GM12891 (cell line): Measurements from ENCODE around the gene KLC4.
"Not testable (repeated sequence)": the region's sequence is repeated elsewhere in the genome, so short reads cannot be mapped to it uniquely, and the experiment has no call there.

Experiments used
- DNase-seq: peaks from one replicate; pipeline ENCODE4 v3.0.0; 2011; ENCODE audit warnings: low spot score; ENCODE audit not compliant: insufficient read length
- FAIRE-seq: peaks from 2 replicates; lab custom pipeline; 2011; peaks lifted over from hg19 to GRCh38; lab: Jason Lieb, UNC
- PAX5 ChIP-seq: IDR thresholded peaks from 2 replicates; pipeline ENCODE4 v1.6.1; 2011; ENCODE audit warnings: low read length, moderate library complexity, mild to moderate bottlenecking; ENCODE audit not compliant: insufficient read depth, severe bottlenecking
- POLR2A ChIP-seq: IDR thresholded peaks from 2 replicates; pipeline ENCODE4 v1.6.1; 2011; ENCODE audit warnings: low read depth, low read length, control low read depth
- POLR2AphosphoS5 ChIP-seq: IDR thresholded peaks from 2 replicates; pipeline ENCODE4 v1.6.1; 2011; ENCODE audit warnings: low read depth, low read length, control low read depth
- POU2F2 ChIP-seq: IDR thresholded peaks from 2 replicates; pipeline ENCODE4 v1.6.1; 2011; ENCODE audit warnings: low read depth, mild to moderate bottlenecking, control low read depth, low read length, moderate library complexity
- SPI1 ChIP-seq: IDR thresholded peaks from 2 replicates; pipeline ENCODE4 v1.6.1; 2011; ENCODE audit warnings: low read depth, low read length, control low read depth
- TAF1 ChIP-seq: IDR thresholded peaks from 2 replicates; pipeline ENCODE4 v1.6.1; 2011; ENCODE audit warnings: low read depth, low read length, control low read depth

Gene KLC4

GRCh38 chr6:43097502-43097901 lies 38.1 kb downstream of the KLC4 start:
- TF ChIP-seq PAX5: no peak
- TF ChIP-seq POLR2AphosphoS5: no peak
- no peak for TF ChIP-seq POLR2A
- no peak for TF ChIP-seq TAF1
- TF ChIP-seq SPI1: no peak
- TF ChIP-seq POU2F2: no peak
- DNase-seq (no peak), FAIRE-seq (no peak)

- no peak for TF ChIP-seq SPI1
- TF ChIP-seq TAF1: no peak
- no peak for TF ChIP-seq POU2F2
- TF ChIP-seq POLR2A: no peak
- no peak for TF ChIP-seq POLR2AphosphoS5
- no peak for TF ChIP-seq PAX5
- DNase-seq (no peak), FAIRE-seq (no peak)
These were observed 42.1 kb downstream of the KLC4 start for GRCh38 chr6:43101497-43101896.

GRCh38 chr6:43103253-43103876 lies 43.9 kb downstream of the KLC4 start:
- FAIRE-seq (no peak), DNase-seq (no peak)
- TF ChIP-seq TAF1 (no peak), POLR2AphosphoS5 (no peak), SPI1 (no peak)

GRCh38 chr6:43105538-43106222 lies 46.2 kb downstream of the KLC4 start:
- no peak for FAIRE-seq
- DNase-seq: no peak
- TF ChIP-seq POU2F2 (no peak), PAX5 (no peak), POLR2AphosphoS5 (no peak), SPI1 (no peak), TAF1 (no peak), POLR2A (no peak)

- TF ChIP-seq POU2F2: no peak
- TF ChIP-seq SPI1: no peak
- TF ChIP-seq PAX5: no peak
- TF ChIP-seq POLR2AphosphoS5: no peak
- TF ChIP-seq POLR2A: no peak
- TF ChIP-seq TAF1: no peak
- DNase-seq: no peak
- no peak for FAIRE-seq
These were observed 48.1 kb downstream of the KLC4 start for GRCh38 chr6:43107344-43108062.

- FAIRE-seq (no peak), DNase-seq (no peak)
- TF ChIP-seq POLR2A: no peak
- no peak for TF ChIP-seq TAF1
- TF ChIP-seq SPI1: no peak
- no peak for TF ChIP-seq PAX5
- TF ChIP-seq POU2F2: no peak
- TF ChIP-seq POLR2AphosphoS5: no peak
These were observed 54.2 kb downstream of the KLC4 start for GRCh38 chr6:43113431-43114260.

GRCh38 chr6:43115365-43115764 lies 55.9 kb downstream of the KLC4 start:
- FAIRE-seq: no peak
- no peak for TF ChIP-seq PAX5
- no peak for TF ChIP-seq TAF1
- no peak for TF ChIP-seq POLR2A
- TF ChIP-seq POU2F2: no peak
- no peak for TF ChIP-seq POLR2AphosphoS5
- TF ChIP-seq SPI1: no peak
- no peak for DNase-seq

GRCh38 chr6:43117466-43117865 lies 58.0 kb downstream of the KLC4 start:
- FAIRE-seq, DNase-seq: not testable (repeated sequence)

GRCh38 chr6:43119482-43119881 lies 60.1 kb downstream of the KLC4 start:
- TF ChIP-seq POLR2AphosphoS5 (no peak), POLR2A (no peak), POU2F2 (no peak), TAF1 (no peak), PAX5 (no peak), SPI1 (no peak)
- no peak for FAIRE-seq
- DNase-seq: no peak
